HG03095 (cell line): ENCODE results near the gene PSMB5.

Experiments used
- ATAC-seq: cut with Tn5 transposase; IDR thresholded peaks from one replicate; pipeline ENCODE4 v1.9.1; 2021; ENCODE audit warnings: moderate library complexity; ENCODE audit not compliant: unreplicated experiment

Gene PSMB5

DNA sequence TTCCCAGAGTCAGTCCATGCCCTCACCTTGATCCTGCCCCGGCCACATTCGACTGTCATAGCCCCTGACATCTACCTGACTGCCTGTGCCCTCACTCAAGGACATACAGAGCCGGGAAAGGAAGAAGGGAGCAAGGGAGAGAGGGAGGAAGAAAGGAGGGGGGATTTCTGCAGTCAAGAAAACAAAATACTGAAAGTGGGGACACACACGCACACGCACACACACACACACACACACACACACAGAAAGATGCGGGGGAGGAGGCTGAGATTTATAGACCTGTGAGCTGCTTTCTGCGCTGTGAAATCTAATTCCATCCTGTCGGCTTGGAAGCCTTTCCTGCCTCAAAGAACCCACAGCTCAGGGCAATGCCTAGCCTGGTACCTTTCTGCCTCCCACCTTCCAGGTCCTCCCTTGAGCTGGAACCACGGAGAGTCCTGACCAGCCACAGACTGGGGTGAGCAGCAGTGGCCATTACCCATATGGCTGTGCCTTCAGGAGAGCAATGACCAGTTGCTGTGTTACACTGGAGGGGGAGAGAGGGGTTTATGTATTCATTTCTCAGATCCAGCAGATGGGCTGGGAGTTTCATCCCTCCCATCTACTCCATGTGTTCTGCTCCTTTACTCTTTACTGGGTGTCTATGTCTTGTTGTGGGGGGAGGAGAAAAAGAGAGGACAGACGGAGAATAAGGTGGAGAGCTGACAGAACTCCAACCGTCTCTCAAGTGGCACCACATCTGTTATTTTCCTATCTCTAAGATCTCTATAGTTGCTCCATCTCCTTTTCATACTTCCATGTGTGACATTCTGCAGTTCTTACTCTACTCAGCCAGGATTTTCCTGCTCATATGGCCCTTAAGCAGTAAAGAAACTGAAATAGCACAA, 37.7 kb downstream of the PSMB5 start:
- no peak for ATAC-seq

DNA sequence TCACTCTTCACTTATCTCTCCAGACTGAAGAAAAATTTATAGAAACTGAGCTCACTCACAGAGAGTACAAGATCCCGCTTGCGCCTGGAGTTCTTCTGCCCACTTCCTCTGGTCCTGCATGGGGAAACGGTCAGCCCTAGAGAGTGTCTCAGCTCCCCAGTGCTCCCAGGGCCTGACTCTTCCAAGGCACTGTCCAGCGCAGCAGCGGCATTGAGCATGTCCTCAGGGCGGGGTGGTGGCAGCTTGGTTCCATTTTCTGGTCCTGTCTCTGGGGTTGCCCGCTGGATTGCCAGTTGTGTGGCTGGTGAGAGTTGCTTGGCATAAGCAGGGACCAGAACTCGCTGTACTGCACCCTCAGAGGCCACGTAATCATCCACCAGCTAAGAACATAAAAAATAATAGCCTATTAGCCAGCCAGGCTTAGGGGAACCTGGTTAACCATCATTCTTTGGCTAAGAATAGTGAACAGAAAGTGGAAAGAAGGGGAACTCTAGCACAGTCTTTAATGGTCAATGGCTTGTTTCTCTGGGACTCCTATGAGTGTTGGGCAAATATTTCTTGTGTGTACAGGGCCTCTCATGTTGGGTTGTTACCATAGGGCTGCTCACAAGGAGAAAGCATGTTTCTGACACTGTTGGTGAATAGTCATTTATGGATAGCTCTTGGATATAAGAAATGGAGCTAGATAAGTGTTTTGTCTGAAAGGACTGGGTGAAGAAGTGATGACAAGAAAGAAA, 38.6 kb downstream of the PSMB5 start:
- ATAC-seq = no peak

DNA sequence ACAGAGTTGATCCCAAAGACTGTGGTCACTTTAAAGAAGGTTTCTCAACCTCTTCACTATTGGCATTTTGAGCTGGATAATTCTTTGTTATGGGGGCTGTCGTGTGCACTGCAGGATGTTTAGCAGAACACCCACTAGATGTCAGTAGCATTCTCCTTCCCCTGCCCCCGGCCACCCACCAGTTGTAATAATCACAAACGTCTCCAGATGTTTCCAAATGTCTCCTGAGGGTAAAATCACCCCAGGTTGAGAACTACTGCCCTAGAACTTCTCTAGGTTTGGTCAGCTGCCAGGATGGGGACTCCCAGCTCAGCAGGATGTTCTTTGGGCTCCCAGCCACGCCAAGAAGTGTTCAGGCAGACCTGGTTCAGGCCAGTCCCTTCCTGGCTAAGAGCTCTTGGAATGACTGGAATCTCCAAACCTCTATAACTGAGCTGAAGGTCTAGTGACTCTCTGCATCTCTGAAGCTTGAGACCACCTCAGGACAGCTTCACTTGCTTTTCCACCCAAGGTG, 39.9 kb downstream of the PSMB5 start:
- ATAC-seq = no peak

DNA sequence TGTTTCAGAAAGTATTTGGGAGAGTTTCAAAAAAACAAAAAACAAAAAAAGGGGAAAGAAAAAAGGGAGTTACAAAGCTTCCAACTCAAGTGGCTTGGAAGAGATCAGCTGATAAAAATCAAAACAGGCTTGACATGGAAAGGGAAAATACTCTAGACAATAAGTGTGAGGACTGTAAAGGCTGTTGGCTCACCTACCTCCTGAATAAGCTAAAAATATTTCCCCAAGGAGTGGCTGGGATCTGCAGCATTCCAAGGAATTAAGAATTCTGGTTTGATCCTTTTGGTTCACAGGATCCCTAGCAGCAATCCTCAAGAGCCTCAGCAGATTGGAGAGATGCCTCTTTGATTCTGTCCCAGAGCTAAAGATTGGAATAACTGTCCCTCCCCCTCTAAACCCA, 41.2 kb downstream of the PSMB5 start:
- no peak for ATAC-seq

DNA sequence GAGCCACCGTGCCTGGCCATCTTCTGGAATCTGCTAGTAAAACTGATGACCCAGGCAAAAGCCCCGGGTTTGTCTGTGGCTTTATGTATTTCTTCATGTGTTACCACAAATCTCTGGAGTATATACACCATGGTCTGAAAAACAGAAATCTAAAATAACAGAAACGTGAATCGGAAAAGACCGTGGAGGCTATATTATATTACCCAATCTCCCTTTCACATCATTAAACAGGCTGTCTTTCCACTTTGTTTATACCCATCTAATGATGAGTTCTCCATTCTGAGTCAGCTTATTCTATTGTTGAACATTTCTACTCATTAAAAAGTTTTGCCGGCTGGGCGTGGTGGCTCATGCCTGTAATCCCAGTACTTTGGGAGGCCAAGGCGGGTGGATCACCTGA, 42.8 kb downstream of the PSMB5 start:
- no peak for ATAC-seq

DNA sequence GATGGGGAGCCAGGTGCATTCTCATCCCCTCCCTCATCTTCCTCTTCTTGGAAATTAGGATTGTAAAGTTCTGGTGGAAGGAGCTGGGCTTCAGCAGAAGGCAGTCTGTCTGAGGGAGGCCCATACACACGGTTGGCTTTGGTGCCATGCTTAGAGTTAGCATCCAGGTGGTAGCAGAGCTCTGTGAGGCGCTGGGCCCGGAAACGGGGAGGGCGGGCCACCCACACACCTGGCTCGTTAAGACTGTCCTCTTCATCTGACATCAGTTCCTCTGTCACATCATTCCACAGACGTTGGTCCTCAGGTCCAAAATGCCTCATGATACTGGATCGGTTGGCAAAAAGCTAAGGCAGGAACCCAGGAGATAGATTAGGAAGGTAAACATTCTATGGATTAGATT, 47.4 kb downstream of the PSMB5 start:
- no peak for ATAC-seq

DNA sequence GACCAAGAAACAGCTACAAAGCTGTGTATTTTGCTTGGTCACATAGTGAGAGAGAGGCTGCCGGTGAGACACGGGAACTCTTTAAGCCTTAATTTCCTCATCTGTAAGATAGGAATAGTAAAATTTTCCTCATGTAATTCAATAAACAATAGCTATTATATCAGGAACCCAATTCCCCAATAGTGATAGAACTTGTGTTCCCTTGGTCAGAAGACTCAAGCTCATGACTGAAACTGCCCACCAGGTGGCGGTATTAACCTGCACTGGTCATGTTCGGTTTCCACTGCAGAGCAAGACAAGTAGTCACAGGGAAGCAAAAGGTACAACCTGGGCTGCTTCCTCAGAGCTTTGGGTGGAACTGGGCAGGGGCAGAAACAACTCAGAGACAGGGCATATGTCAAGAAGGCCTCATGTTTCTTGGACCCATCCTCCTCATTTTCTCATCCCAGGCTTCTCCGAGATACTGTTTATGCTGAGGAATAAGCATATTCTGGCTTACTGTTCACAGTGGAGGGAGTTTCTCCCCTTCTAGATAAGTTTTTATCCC, 48.1 kb downstream of the PSMB5 start:
- no peak for ATAC-seq

DNA sequence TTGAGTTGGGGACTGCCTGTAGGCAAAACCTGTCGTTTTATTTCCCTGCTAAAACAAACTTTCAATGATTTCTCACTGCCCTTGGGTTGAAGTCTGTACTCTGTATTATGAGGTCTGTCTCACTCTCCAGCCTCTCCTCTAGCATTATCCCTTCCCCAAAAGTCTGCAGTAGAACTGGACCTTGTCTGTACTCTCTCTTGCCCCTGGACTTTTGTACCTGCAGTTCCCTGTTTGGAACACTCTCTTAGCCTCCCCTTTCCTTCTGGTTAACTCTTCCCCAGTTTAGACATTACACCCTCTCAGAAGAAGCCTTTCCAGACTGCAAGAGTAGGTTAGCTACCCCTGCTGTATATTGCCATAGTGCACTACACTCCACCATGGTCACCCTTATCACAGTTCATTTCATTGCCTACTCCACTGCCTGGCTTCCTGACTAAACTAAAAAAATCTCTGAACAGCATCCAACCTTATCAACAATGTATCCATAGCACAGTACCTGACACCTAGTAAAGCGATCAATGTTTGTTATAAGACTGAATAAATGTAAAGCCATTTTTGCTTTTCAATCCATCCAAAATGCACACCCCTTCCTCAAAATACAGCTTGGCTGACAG, 48.7 kb downstream of the PSMB5 start:
- ATAC-seq = no peak

DNA sequence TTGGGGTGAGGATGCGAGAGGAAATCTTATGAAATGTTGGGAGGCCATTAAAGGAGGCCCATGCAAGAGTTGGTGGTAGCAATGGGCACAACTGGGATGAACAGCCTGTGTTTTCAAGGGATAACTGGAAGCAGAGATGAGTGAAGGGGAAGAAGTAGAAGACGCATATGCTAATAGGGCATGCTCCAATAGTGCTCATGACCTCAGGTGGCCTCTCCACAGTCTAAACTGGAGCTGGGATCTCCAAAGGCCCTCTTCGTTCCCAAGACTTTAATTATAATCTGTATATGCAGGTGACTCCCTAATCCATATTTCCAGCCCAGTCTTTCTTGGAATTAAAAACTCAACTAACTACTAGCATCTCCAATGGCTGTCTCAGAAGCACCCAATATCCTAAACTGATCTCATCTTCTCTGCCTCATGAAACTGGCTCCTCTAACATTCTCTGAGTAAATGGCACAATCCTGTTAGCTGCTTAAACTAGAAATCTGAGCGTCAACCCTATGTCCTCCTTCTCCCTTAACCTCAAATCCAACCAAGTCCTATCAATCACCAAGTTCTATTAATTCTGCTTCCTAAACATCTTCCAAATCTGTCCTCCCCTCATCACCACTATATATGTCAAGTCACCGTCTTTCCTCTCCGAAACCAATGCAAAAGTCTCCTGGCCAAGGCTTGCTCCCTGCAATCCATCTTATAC, 49.6 kb downstream of the PSMB5 start:
- no peak for ATAC-seq

DNA sequence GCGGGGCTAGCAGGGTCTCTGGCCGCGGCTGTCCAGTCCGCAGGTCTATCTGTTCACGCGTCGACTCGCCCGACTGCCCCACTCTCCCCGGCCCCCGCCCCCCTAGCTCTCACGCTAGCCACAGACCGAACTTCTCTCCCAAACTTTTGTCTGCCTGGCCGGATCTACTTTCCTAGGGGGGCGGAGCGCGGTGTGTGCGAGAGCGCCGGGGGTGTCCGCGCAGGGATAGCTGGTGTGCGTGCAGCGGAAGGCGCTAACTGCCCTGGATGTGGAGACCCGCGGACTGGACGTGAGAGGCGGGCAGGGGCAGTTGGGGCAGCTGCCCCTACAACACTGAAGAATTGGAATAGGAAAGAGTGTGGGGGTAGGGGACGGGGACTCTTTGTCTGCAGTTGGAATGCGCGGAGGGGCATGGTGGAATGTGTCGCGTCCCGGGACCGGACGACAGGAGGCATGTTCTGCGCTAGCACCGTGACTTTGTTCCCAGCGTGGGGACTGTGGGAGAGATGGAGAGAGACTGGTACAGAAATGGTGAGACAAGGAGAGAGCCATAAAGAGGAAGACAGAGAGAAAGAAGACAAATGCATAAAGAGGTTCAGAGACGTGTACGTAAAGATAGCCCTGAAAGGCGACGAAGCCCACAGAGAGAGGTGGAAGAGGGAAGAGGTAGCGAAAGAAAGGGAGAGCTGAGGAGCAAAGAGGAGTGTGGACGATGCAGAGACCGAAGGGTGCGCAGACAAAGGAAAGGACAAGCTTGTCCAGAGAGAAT, 52.0 kb downstream of the PSMB5 start, which contains the start of gene AJUBA:
Gene AJUBA (minus strand): TSS at position 75 of the 769 bp plus-strand sequence. CDS start 285 bp downstream, outside the sequence.
- no peak for ATAC-seq

DNA sequence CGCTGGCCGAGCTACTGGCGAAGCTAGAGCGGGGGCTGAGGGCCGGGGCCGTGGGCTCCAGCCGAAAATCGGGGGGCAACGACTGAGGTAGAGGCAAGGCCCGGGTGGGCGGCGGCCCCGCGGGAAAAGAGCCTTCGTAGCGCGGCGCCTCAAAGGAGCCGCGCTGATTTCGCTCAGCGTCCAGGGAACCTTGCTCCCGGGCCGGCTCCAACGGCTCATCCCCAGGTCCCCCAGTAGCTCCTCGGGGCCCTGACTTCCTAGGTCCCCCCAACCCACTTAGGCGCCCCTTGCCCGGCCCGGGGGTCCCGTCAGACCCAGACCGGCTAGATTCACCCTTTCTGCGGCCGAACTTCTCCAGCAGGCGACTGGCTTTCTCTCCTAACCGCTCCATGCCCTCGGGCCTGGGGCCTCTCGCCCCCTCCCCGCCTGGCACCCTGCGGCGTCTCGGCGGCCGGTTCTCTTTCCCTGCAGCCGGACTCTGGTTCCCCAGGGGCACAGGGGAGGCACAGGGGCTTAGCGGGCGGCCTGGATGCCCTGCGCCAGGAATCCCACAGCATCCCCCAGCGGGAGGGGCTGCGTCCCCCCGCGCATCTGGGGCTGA, 52.7 kb downstream of the PSMB5 start:
- no peak for ATAC-seq

DNA sequence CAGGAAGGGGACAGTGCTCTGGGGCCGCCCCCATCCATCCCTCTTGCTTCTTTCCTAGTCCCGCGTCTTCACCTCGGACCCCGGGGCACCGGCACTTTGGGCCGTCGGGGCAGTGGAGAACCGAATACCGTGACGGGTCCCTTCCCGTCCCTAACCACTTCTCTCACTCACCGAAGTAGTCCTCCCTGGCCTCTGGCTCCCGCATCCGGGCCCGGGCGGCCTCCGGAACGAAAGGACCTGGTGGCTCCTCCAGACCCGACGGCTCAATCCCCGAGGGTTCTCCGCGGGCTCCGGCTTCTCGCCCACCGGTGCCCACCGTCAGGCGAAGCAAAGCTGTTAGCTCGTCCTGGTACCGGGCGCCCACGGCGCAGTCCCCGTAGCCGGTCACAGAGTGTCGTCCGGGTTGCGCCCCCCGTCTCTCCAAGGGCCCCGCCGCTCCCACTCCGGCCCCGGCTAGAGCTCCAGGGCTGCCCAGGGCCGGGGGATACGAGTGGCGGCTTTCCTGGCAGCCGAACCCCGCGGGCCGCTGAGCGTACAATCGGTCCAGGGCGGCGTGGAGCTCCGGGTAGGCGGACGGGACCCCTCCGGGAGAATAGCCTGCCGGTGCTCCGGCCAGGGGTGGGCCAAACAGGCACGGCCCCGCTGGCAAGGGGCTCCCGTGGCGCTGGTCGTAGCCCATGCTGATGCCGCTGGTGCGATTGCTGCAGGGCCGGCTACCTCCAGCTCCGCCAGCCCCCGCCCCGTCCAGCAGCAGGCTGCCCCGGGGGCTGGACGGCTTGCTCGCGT, 53.4 kb downstream of the PSMB5 start:
- ATAC-seq = no peak

DNA sequence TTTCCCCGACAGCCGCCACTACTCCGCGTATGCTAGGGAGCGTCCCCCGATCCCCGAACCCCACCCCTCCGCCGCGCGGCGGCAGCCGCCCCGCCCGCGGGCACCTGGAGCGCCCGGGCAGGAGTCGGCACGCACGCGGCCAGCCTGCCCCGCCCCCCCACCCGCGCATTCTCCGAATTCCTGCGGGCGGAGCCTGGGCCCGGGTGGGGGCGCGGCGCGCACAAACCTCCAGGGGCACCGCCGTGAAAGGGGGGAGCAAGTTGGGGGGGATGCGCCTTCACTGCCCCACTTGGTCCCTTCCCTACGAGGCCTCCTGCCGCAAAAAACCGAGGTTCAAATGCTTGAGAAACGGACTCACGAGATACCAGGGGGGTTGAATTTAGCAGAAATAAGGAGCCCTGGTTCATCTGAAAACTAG, 54.0 kb downstream of the PSMB5 start:
- ATAC-seq = no peak

DNA sequence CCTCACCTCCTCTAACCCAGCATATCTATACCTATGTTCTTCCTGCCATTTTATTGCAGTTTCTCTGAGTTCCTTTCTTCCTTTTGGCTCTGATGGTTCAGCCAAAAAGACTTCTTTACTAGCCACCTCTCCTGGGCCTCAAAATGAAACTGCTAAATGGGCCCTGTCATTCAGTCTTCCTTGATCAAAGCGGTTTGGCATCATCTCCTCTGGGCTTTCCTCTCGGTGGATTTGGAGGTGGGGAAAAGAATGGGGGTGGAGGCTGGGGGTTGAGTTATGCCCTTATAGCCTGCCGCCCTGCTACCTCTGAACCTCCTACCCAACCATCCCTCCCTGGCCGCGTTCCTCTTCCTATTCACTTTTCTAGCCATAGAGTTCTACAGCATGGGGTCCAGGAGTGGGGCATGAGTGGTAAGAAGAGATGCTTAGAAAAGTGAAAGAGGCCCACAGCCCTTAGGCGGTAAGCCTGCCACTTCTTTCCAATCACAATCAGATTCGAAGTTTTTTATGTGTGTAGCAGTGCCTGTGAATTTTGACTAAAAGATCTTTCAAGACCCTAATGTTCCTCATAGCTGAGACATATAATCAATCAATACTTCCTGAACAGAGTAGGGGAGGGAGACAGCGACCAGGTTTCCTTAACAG, 54.8 kb downstream of the PSMB5 start:
- ATAC-seq = no peak

DNA sequence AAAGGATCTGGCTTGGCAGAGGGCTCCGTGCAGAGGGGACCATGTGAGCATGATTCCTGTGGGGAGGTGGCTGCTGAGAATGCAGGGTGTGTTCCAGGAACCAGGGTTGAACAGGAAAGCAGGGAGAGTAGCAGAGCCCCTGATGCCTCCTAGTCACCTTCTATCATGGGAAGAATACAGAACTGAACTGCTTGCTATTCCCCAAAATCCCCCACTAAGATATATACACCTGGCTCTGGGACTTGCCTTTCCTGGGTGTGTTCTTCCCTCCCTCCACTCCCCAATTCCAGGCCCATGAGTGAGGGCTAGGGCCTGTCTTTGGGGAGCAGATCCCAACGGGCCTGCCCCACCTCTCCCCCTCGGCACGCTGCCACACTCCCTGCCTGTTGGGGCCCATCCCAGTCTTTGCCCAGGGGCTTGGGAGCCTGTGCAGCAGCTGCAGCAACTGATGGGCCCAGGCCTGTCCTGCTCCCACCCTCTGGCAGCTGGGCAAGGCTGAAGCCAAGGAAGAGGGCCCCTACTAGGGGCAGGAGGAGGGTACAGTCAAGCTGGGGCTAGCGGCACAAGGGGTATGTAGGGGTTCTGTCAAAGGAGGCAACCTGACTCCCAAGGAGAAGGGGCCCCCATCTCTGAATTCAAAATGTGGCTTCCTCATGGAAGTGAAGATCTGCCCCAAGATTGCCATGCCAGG, 55.6 kb downstream of the PSMB5 start:
- ATAC-seq = no peak

DNA sequence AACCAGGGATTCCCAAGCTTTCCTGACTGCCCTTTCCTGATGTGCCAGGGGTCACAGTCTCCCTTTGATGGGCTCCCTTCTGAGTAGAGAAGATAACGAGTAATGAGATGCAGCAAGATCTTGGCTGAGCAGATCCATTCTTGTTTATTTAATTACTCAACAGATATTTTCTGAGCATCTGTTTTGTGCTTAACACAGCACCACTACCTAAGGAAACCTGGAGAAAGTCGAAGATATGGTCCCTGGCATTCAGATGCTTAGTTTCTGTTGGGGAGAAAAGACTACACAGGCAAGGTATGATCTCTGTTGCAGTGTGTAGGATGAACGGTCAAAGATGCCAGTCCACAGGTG, 56.2 kb downstream of the PSMB5 start:
- ATAC-seq = no peak

DNA sequence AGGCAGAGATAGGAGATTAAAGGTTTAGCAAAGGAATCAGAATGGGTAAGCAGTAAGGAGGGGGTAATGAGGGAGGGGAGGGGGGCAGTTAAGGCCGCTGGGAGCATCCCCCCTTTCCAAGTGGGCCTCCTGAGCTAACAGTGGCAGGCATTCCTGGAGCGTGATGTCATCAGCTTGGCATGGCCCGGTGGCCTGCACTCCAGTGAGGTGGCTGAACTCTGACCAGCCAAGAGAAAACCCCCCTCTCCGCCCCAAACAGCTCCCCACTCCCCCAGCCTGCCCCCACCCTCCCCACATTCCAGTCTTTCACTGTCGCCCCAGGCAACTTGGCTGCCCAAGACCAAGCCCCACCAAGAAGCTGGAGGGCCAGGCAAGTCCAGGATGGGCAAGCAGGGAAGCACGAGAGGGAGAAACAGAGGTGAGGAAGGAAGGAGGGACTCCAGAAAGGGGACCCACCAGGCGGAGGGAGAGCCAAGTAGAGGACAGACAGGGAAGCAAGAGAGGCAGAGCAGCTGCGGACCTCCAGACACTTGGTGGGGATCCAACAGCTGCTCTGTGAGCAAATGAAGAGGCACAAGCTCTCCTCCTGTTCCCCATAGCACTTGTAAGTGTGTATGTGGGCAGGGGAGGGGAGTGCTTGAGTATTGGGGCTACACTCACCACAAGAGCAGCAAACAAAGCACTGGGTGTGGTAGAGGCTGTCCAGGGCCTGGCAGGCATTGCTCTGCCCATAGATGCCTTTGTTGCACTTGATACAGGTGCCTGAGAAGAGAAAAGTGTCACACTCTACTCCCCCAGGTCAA, 56.8 kb downstream of the PSMB5 start:
- ATAC-seq = no peak
